Type B pancreatic cell (in vitro differentiated cells): ENCODE measurements around the gene SLCO3A1. TPM values are rescaled to one million over a fixed set of nuclear protein-coding genes. Genes with fewer than 3 reads are reported as not detected.

Experiments
- DNase-seq: peaks from one replicate; pipeline ENCODE4 v3.0.0; 2021; ENCODE audit warnings: mixed read lengths; ENCODE audit not compliant: unreplicated experiment; ENCODE audit errors: extremely low spot score
- H3K27ac Mint-ChIP-seq: 2 replicates; pipeline ENCODE4 v1.8.0; 2021; ENCODE audit warnings: mild to moderate bottlenecking, mixed read lengths
- H3K27me3 Mint-ChIP-seq: 2 replicates; pipeline ENCODE4 v1.8.0; 2021; ENCODE audit warnings: mixed read lengths
- H3K36me3 Mint-ChIP-seq: 2 replicates; pipeline ENCODE4 v1.8.0; 2021; ENCODE audit warnings: mixed read lengths
- H3K4me1 Mint-ChIP-seq: one replicate; pipeline ENCODE4 v1.8.0; 2021; ENCODE audit warnings: mixed read lengths; ENCODE audit not compliant: unreplicated experiment
- H3K4me3 Mint-ChIP-seq: 2 replicates; pipeline ENCODE4 v1.8.0; 2021; ENCODE audit warnings: mild to moderate bottlenecking, mixed read lengths
- H3K9me3 Mint-ChIP-seq: 2 replicates; pipeline ENCODE4 v1.8.0; 2021; ENCODE audit warnings: mixed read lengths
- CTCF ChIP-seq: fragments of 200-600 bp; sonication (generic); conservative IDR thresholded peaks from 2 replicates; pipeline ENCODE4 v1.5.0; 2021; ENCODE audit warnings: antibody characterized with exemption, mild to moderate bottlenecking
- total RNA-seq: library from RNA; stranded (reverse); gene quantifications from 2 replicates; pipeline ENCODE4 v1.2.1, GENCODE V29; 2021; ENCODE audit warnings: low replicate concordance

SLCO3A1 gene
- total RNA-seq, 1 donor from 2014 or later: 30.9 TPM

GRCh38 chr15:91989821-91990220 is 136.3 kb downstream of the SLCO3A1 start:
- no peak for TF ChIP-seq CTCF
- Mint-ChIP-seq H3K4me3 (no peak overlapping the region), H3K27me3 (no peaks in the 10 kb centered on the region), H3K36me3 (no peaks in the 10 kb centered on the region), H3K9me3 (no peaks in the 10 kb centered on the region), H3K27ac (no peak overlapping the region), H3K4me1 (peaks cover 3% of the 10 kb centered on the region)
- no peak for DNase-seq

- H3K27me3 Mint-ChIP-seq: no peaks in the 10 kb centered on the region
- DNase-seq: no peak
- H3K4me1 Mint-ChIP-seq: peaks cover 3% of the 10 kb centered on the region
- H3K4me3 Mint-ChIP-seq: no peak overlapping the region
- H3K36me3 Mint-ChIP-seq: no peaks in the 10 kb centered on the region
- TF ChIP-seq CTCF: no peak
- no peaks in the 10 kb centered on the region for H3K9me3 Mint-ChIP-seq
- H3K27ac Mint-ChIP-seq: no peak overlapping the region
These were observed 139.4 kb downstream of the SLCO3A1 start for GRCh38 chr15:91992945-91993344.

- H3K4me3 Mint-ChIP-seq: no peak overlapping the region
- DNase-seq: no peak
- H3K27me3 Mint-ChIP-seq: no peaks in the 10 kb centered on the region
- no peaks in the 10 kb centered on the region for H3K9me3 Mint-ChIP-seq
- H3K4me1 Mint-ChIP-seq: peaks cover 3% of the 10 kb centered on the region
- no peak overlapping the region for H3K27ac Mint-ChIP-seq
- H3K36me3 Mint-ChIP-seq: no peaks in the 10 kb centered on the region
- no peak for TF ChIP-seq CTCF
These were observed 141.6 kb downstream of the SLCO3A1 start for GRCh38 chr15:91995146-91995545.

GRCh38 chr15:91997163-91997562 is 143.7 kb downstream of the SLCO3A1 start:
- H3K4me3 Mint-ChIP-seq: no peak overlapping the region
- DNase-seq: no peak
- H3K9me3 Mint-ChIP-seq: no peaks in the 10 kb centered on the region
- no peak for TF ChIP-seq CTCF
- H3K4me1 Mint-ChIP-seq: peaks cover 3% of the 10 kb centered on the region
- no peak overlapping the region for H3K27ac Mint-ChIP-seq
- no peaks in the 10 kb centered on the region for H3K36me3 Mint-ChIP-seq
- H3K27me3 Mint-ChIP-seq: no peaks in the 10 kb centered on the region

GRCh38 chr15:92000709-92001108 is 147.2 kb downstream of the SLCO3A1 start:
- no peaks in the 10 kb centered on the region for H3K4me1 Mint-ChIP-seq
- no peak overlapping the region for H3K27ac Mint-ChIP-seq
- H3K36me3 Mint-ChIP-seq: no peaks in the 10 kb centered on the region
- DNase-seq: no peak
- H3K9me3 Mint-ChIP-seq: no peaks in the 10 kb centered on the region
- no peak for TF ChIP-seq CTCF
- H3K4me3 Mint-ChIP-seq: no peak overlapping the region
- no peaks in the 10 kb centered on the region for H3K27me3 Mint-ChIP-seq

- TF ChIP-seq CTCF: no peak
These were observed 147.8 kb downstream of the SLCO3A1 start for GRCh38 chr15:92001307-92001706.

More at GRCh38 chr15:92001307-92001706, 147.8 kb downstream of the SLCO3A1 start:
- H3K36me3 Mint-ChIP-seq: no peaks in the 10 kb centered on the region
- H3K27ac Mint-ChIP-seq: no peak overlapping the region
- DNase-seq: no peak
- no peaks in the 10 kb centered on the region for H3K27me3 Mint-ChIP-seq
- H3K4me1 Mint-ChIP-seq: no peaks in the 10 kb centered on the region
- no peak overlapping the region for H3K4me3 Mint-ChIP-seq
- H3K9me3 Mint-ChIP-seq: no peaks in the 10 kb centered on the region
